SU-DHL-6 (cell line): ENCODE measurements around the gene HCST.

ENCODE experiments used
- H2AFZ ChIP-seq: fragments of 200-600 bp; sonication (generic); 2 replicates; pipeline ENCODE4 v1.6.1; 2014; ENCODE audit warnings: low read depth, mild to moderate bottlenecking, moderate library complexity, mixed read lengths, antibody characterized with exemption, low read length; ENCODE audit not compliant: severe bottlenecking
- H3F3A ChIP-seq: fragments of 200-600 bp; shearing (Covaris generic); 2 replicates; pipeline ENCODE4 v1.6.0; 2016; ENCODE audit warnings: antibody characterized with exemption, mild to moderate bottlenecking; ENCODE audit not compliant: insufficient read depth
- H3K27ac ChIP-seq: fragments of 200-600 bp; sonication (generic); 2 replicates; pipeline ENCODE4 v1.5.1; 2016; ENCODE audit warnings: low read depth, mild to moderate bottlenecking, low read length, moderate library complexity, mixed read lengths
- H3K27me3 ChIP-seq: fragments of 200-600 bp; sonication (generic), shearing (Covaris generic); 2 replicates; pipeline ENCODE4 v1.6.0; 2014; ENCODE audit warnings: mild to moderate bottlenecking, low read length
- H3K36me3 ChIP-seq: fragments of 200-600 bp; sonication (generic); 2 replicates; pipeline ENCODE4 v1.6.1; 2014; ENCODE audit warnings: mild to moderate bottlenecking, low read length, mixed read lengths
- H3K4me2 ChIP-seq: fragments of 300-600, 200-600 bp; shearing (Covaris generic), sonication (generic); 2 replicates; pipeline ENCODE4 v1.6.0; 2014; ENCODE audit warnings: low read length, low read depth, mild to moderate bottlenecking; ENCODE audit not compliant: poor library complexity, severe bottlenecking
- H3K4me3 ChIP-seq: fragments of 200-600 bp; sonication (generic); 2 replicates; pipeline ENCODE4 v1.5.1; 2014; ENCODE audit warnings: antibody characterized with exemption, low read length, mild to moderate bottlenecking, mixed read lengths; ENCODE audit not compliant: insufficient read depth, poor library complexity, severe bottlenecking
- H3K79me2 ChIP-seq: fragments of 200-600 bp; sonication (generic); 2 replicates; pipeline ENCODE4 v1.6.1; 2014; ENCODE audit warnings: mild to moderate bottlenecking, low read length, moderate library complexity; ENCODE audit not compliant: insufficient read depth
- H3K9ac ChIP-seq: fragments of 200-600 bp; sonication (generic); 2 replicates; pipeline ENCODE4 v1.7.0; 2014; ENCODE audit warnings: mild to moderate bottlenecking, low read length
- H3K9me2 ChIP-seq: fragments of 200-600 bp; sonication (generic); replicated peaks from 2 replicates; pipeline ENCODE4 v1.6.1; 2014; ENCODE audit warnings: low read length; ENCODE audit not compliant: insufficient read depth
- H3K9me3 ChIP-seq: fragments of 200-600 bp; sonication (generic); 2 replicates; pipeline ENCODE4 v1.6.1; 2014; ENCODE audit warnings: low read length, mixed read lengths; ENCODE audit not compliant: insufficient read depth
- H4K20me1 ChIP-seq: fragments of 200-600 bp; sonication (generic); 2 replicates; pipeline ENCODE4 v1.6.1; 2014; ENCODE audit warnings: low read depth, mild to moderate bottlenecking, antibody characterized with exemption, low read length, moderate library complexity, mixed read lengths
- CTCF ChIP-seq: fragments of 200-600 bp; sonication (generic); IDR thresholded peaks from one replicate; pipeline ENCODE4 v1.5.1; 2017; ENCODE audit warnings: antibody characterized with exemption, mild to moderate bottlenecking, low read length, moderate library complexity; ENCODE audit not compliant: insufficient read depth, poor library complexity, severe bottlenecking
- EZH2phosphoT487 ChIP-seq: fragments of 200-600 bp; sonication (generic), shearing (Covaris generic); conservative IDR thresholded peaks from 2 replicates; pipeline ENCODE4 v1.6.1; 2018; ENCODE audit warnings: mild to moderate bottlenecking, antibody characterized with exemption, low read length, moderate library complexity, mixed read lengths

Gene HCST

GRCh38 chr19:35860818-35861639 lies 41.3 kb upstream of the HCST start:
- Histone ChIP-seq H3K9ac (no peak overlapping the region), H3K27ac (no peak overlapping the region), H3K9me2 (no peaks in the 10 kb centered on the region), H3K4me2 (no peak overlapping the region), H4K20me1 (no peaks in the 10 kb centered on the region), H3K79me2 (no peaks in the 10 kb centered on the region), H3F3A (no peaks in the 10 kb centered on the region), H2AFZ (no peak overlapping the region), H3K36me3 (no peaks in the 10 kb centered on the region), H3K9me3 (no peaks in the 10 kb centered on the region), H3K27me3 (no peaks in the 10 kb centered on the region), H3K4me3 (no peak overlapping the region)
- no peak for TF ChIP-seq CTCF
- TF ChIP-seq EZH2phosphoT487: no peak

- Histone ChIP-seq H3K27me3 (no peaks in the 10 kb centered on the region), H3K4me2 (no peak overlapping the region), H3K4me3 (no peak overlapping the region)
These were observed 40.6 kb upstream of the HCST start for GRCh38 chr19:35861640-35862160.

GRCh38 chr19:35862528-35862927 lies 39.8 kb upstream of the HCST start:
- Histone ChIP-seq H3K79me2 (no peaks in the 10 kb centered on the region), H3K9ac (no peak overlapping the region), H4K20me1 (no peaks in the 10 kb centered on the region), H3K27me3 (no peaks in the 10 kb centered on the region), H2AFZ (no peak overlapping the region), H3K9me3 (no peaks in the 10 kb centered on the region), H3F3A (no peaks in the 10 kb centered on the region), H3K27ac (no peak overlapping the region), H3K4me2 (no peak overlapping the region), H3K4me3 (no peak overlapping the region), H3K9me2 (no peaks in the 10 kb centered on the region), H3K36me3 (no peaks in the 10 kb centered on the region)
- TF ChIP-seq EZH2phosphoT487 (no peak), CTCF (no peak)

More at GRCh38 chr19:35861640-35862160, 40.6 kb upstream of the HCST start:
- no peaks in the 10 kb centered on the region for H3K36me3 ChIP-seq
- TF ChIP-seq CTCF (no peak), EZH2phosphoT487 (no peak)
- no peak overlapping the region for H3K9ac ChIP-seq
- H3F3A ChIP-seq: no peaks in the 10 kb centered on the region
- H3K9me2 ChIP-seq: no peaks in the 10 kb centered on the region
- H4K20me1 ChIP-seq: no peaks in the 10 kb centered on the region
- H2AFZ ChIP-seq: no peak overlapping the region
- H3K9me3 ChIP-seq: no peaks in the 10 kb centered on the region
- no peak overlapping the region for H3K27ac ChIP-seq
- H3K79me2 ChIP-seq: no peaks in the 10 kb centered on the region
